GM19035 (cell line): ENCODE results near the gene CD53.
"Not testable (repeated sequence)": the region's sequence is repeated elsewhere in the genome, so short reads cannot be mapped to it uniquely, and the experiment has no call there.

Source experiments
- ATAC-seq: cut with Tn5 transposase; IDR thresholded peaks from one replicate; pipeline ENCODE4 v1.9.1; 2021; ENCODE audit not compliant: unreplicated experiment

Gene CD53

DNA sequence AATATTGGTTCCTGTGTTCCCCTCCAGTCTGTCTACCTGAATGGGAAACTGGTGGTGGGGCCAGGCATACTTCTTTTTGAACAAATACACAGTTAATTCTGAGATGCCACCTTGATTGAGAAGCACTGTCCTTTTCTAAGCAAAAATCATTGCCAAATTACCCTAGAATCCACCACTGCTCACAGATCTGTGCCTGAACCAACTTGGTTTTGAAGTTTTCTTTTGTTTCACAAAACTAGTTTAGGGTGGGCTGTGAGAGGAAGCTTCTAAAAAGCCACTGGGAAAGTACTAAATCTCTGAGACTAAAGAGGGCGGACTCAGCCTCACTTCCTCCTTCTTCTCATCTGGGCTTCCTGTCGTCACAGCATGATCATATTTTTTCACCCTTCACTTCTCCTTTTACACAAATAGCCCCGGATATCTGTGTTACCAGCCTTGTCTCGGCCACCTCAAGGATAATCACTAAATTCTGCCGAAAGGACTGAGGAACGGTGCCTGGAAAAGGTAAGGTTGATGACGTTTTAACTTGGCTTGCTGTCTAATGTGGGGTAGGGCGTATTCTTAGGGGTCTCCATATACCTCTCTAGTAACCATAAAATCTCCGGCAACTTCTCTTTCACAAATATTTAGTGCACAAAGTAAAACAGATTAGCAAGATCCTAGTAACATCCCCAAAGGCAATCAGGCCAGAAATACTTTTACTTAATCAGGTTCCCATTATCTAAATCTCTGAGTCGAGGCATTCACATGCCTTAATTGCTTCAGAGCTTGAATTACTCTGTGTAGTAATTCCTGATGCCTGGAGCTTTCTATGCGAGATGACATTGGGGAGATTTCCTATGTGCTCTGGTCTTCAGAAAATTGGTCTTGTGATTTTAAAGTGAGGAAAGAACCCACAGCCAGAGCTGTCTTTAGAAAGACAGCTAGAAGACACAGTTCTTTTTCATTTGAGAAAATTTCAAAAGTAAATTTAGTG lies at the start of gene CD53:
CD53 (plus strand) TSS at position 404 of the 976 bp plus-strand sequence. CDS start 18,261 bp downstream, outside the sequence.
- ATAC-seq: peak; percentile 53

- ATAC-seq: no peak
These were observed 48.8 kb upstream of the CD53 start for GRCh38 chr1:110824192-110824591.

DNA sequence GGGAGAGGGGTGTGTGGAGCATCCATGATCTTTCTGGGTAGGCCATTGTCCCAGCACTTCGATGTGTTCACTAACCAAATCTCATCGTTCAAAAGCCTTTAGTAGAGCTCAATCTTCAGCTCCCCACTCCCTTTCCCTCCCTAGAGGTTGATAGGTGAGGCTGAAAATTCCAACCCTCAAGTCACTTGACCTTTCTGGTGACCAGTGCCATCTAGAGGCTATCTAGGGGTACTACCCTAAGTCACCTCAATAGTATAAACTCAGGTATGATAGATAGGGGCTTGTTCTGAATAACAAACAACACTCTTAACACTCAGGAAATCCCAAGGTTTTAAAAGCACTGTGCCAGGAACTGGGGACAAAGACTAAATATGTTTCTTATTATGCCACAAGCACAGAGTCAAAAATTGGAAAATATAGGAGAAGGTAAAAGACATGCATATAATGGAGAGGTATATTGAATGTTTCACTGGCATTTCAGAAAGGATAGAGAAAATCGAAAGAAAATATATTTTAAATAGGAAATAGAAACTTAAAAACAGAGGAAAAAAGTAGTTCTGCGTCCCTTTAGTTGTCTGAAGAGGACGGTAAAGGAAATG lies 42.9 kb upstream of the CD53 start:
- peak; percentile 74 for ATAC-seq

- ATAC-seq: not testable (repeated sequence)
These were observed 39.2 kb upstream of the CD53 start for GRCh38 chr1:110833779-110834178.

- ATAC-seq: no peak
These were observed 26.1 kb upstream of the CD53 start for GRCh38 chr1:110846861-110847260.

DNA sequence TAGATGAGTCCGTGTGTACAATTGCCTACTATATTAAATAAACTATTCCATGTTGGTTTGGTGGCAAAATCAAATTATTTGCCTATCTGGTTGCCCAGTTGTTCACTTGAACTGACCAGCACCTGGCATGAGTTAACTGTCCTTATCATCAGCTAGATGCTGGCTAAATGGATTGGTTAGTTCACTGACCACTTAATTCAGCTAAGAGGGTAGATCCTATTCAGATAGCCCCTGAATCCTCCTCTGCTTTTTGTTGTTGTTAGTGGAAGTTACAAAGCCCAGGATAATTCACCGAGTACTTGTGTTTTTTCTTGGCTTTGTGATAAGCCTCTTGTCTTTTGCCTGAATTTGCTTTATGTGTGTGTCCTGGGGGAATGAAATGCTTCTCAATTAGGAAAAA lies 22.8 kb upstream of the CD53 start:
- ATAC-seq: no peak

DNA sequence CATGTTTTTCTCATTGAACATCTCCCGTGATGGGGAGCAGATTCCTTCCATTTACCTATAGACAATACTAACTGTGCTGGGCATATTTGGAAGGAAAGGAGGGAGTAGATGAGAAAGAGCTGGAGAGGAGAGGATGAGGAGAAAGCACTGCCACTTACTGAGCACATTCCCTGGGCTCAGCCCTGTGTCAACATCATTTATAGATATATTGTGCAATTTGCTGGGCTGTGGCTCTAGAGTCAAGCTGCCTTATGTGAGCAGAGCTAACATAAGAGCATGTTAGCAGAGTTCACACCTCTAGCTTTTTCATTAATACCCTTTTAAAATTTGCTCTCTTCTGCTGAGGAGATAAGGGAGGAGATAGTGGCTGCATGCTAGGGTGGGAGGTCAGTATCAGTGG lies 22.3 kb upstream of the CD53 start:
- ATAC-seq: no peak

- no peak for ATAC-seq
These were observed 19.8 kb upstream of the CD53 start for GRCh38 chr1:110853135-110853534.

GRCh38 chr1:110856410-110856809 lies 16.5 kb upstream of the CD53 start:
- ATAC-seq: no peak

DNA sequence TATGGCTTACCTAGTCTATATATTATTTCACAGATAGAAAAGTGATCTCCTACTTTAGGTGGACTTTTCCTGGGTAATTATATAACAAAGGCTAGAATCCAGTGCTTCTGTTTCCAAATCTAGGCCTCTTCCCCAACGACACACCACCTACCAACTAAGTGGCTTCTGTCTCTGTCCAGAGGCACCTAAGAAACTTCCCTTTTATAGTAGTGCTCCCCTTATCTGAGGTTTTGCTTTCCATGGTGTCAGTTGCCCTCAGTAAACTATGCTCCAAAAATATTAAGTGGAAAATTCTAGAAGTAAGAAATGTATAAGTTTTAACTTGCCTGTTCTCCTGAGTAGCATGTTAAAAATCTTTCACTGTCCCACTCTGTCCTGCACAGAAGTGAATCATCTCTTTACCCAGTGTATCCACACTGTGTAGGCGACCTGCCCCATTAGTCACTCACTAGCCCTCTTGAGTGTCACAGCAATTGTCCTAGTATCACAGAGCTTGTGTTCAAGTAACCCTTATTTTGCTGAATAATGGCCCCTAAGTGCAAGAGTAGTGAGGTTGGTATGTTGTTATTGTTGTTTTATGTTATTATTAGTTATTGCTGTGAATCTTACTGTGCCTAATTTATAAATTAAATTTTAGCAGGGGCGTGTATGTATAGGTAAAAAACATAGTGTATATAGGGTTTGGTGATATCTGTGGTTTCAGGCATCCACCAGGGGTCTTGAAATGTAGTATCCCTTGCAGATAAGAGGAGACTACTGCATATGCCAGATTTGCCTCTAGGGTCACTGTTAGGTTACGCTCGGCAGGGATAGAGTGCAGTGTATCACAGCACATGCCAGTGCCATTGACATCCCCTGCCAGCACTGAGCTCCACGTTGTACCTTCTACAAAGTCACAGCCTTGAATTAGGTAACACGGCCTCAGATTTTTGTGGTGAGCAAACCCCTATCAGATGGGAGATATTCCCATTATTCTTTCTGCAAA lies 14.7 kb upstream of the CD53 start:
- ATAC-seq: no peak

GRCh38 chr1:110859062-110859461 lies 13.9 kb upstream of the CD53 start:
- ATAC-seq: peak; percentile 55

DNA sequence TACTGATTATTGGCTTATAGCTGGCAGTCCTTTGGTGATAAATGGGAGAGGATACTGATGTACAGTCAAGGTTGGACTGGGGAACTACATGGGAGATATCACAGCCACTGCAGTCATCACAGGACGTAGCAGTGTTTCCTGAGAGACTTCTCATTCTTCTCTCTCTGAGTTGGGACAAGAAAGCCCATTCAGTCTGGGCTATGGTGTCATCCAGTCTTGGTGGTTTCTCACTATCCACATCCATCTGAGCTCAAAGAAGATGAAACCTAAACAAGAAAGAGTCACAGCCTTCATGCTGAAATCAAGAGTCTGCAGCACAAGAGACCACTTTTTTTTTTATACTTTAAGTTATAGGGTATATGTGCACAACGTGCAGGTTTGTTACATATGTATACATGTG lies 12.8 kb upstream of the CD53 start:
- ATAC-seq: no peak

DNA sequence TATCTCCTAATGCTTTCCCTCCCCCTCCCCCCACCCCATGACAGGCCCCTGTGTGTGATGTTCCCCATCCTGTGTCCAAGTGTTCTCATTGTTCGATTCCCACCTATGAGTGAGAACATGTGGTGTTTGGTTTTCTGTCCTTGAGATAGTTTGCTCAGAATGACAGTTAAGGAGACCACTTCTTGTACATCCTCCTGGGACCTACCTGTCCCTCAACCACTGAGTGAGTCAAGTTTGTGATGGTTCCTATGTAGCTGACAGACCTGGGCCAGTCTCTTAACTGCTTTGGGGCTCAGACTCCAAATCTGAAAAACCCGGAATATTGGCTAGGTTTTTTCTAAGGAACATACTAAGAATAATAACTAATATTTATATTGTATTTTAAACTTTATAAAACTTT lies 12.3 kb upstream of the CD53 start:
- ATAC-seq: not testable (repeated sequence)

GRCh38 chr1:110861942-110862341 lies 11.0 kb upstream of the CD53 start:
- ATAC-seq: not testable (repeated sequence)

DNA sequence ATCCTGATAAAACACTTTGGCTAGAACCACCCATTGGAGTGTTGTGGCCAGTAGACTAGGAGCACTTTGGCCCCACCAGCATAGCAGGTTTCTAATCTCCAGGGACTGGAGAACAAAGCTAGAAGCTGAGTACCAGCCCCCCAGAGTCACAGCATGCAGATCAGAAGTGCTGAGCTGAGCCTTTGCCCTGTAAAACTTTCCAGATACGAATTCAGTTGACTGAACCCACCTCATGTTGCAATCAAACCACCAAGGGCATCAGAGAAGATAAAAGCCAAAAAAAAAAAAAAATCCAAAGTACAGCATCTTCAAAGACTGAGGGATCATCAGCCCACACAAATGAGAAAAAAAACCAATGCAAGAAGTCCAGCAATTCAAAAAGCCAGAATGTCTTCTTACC lies 8.7 kb upstream of the CD53 start:
- no peak for ATAC-seq

DNA sequence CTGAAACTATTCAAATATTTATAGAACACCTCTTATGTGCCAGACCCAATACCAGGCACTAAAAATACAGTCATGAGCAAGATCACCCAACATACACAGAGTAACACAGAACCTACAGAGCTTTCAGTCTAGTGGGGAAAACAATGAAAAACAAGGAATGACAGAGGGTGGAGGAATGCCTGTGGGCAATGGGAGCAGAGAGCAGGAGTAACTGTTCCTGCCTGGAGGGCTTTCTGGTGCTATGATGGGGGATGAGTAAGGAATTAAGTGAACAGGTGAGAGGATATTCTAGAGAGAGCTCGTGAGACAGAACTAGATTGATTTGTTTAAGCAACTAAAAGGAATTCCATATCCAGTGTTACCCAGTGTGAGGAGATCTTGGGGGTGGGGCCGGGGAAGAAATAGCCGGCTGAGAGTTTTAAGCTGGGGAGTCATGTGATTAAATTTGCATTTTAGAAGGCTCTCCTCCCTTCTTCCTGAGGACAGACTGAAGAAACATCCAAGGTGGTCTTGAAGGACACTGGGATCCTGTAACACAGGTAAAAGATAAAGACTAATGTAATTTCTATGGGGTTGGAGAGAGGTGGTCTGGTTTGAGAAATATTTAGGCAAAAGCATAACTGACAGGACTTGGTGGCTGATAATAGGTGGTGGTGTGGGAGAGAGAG lies 2.1 kb upstream of the CD53 start:
- no peak for ATAC-seq

GRCh38 chr1:110872366-110872744 lies 593 bp upstream of the CD53 start:
- ATAC-seq: peak; percentile 32

- no peak for ATAC-seq
These were observed 908 bp downstream of the CD53 start for GRCh38 chr1:110873856-110874255.

GRCh38 chr1:110874324-110875215 lies 1.6 kb downstream of the CD53 start:
- no peak for ATAC-seq
